HG03196 (cell line): ENCODE results near the gene DPYSL5.

Experiments used
- ATAC-seq: cut with Tn5 transposase; IDR thresholded peaks from one replicate; pipeline ENCODE4 v1.9.1; 2021; ENCODE audit not compliant: unreplicated experiment

DPYSL5 gene

GRCh38 chr2:26898480-26899078, 50.6 kb downstream of the DPYSL5 start:
- ATAC-seq: no peak

GRCh38 chr2:26899500-26900164, 51.7 kb downstream of the DPYSL5 start:
- ATAC-seq: no peak

GRCh38 chr2:26900831-26901321, 52.9 kb downstream of the DPYSL5 start:
- ATAC-seq: no peak

- no peak for ATAC-seq
Observed at GRCh38 chr2:26901326-26902183, 53.6 kb downstream of the DPYSL5 start.

- ATAC-seq: no peak
Observed at GRCh38 chr2:26903676-26904075, 55.7 kb downstream of the DPYSL5 start.

- ATAC-seq: peak; percentile 74
Observed at GRCh38 chr2:26904839-26905238, 56.9 kb downstream of the DPYSL5 start.

- no peak for ATAC-seq
Observed at GRCh38 chr2:26905341-26906198, 57.6 kb downstream of the DPYSL5 start.

GRCh38 chr2:26907416-26907815, 59.5 kb downstream of the DPYSL5 start:
- ATAC-seq: no peak

- no peak for ATAC-seq
Observed at GRCh38 chr2:26910176-26910575, 62.2 kb downstream of the DPYSL5 start.

- ATAC-seq: no peak
Observed at GRCh38 chr2:26911911-26912861, 64.3 kb downstream of the DPYSL5 start.

- no peak for ATAC-seq
Observed at GRCh38 chr2:26913606-26913998, 65.7 kb downstream of the DPYSL5 start.

GRCh38 chr2:26913999-26914658, 66.2 kb downstream of the DPYSL5 start:
- no peak for ATAC-seq

- no peak for ATAC-seq
Observed at GRCh38 chr2:26914659-26915310, 66.9 kb downstream of the DPYSL5 start.

- no peak for ATAC-seq
Observed at GRCh38 chr2:26915316-26915715, 67.4 kb downstream of the DPYSL5 start.

- ATAC-seq: no peak
Observed at GRCh38 chr2:26916128-26916692, 68.3 kb downstream of the DPYSL5 start.

GRCh38 chr2:26917135-26917836, 69.4 kb downstream of the DPYSL5 start:
- ATAC-seq: no peak

- ATAC-seq: no peak
Observed at GRCh38 chr2:26921323-26921722, 73.4 kb downstream of the DPYSL5 start.
